Chondrocyte (in vitro differentiated cells): ENCODE measurements around the gene ITPK1. TPM values are rescaled to one million over a fixed set of nuclear protein-coding genes. Genes with fewer than 3 reads are reported as not detected.

ENCODE experiments used
- DNase-seq: peaks from one replicate; pipeline ENCODE4 v3.0.0; 2021; ENCODE audit warnings: mixed read lengths, low spot score
- H3K27ac Mint-ChIP-seq: one replicate; pipeline ENCODE4 v1.8.0; 2021; ENCODE audit warnings: mild to moderate bottlenecking, moderate library complexity, mixed read lengths; ENCODE audit not compliant: unreplicated experiment
- H3K27me3 Mint-ChIP-seq: 2 replicates; pipeline ENCODE4 v1.8.0; 2021; ENCODE audit warnings: low read depth, mixed read lengths
- H3K36me3 Mint-ChIP-seq: 2 replicates; pipeline ENCODE4 v1.8.0; 2021; ENCODE audit warnings: low read depth, mixed read lengths
- H3K4me1 Mint-ChIP-seq: 2 replicates; pipeline ENCODE4 v1.8.0; 2021; ENCODE audit warnings: low read depth, mild to moderate bottlenecking, mixed read lengths
- H3K4me3 Mint-ChIP-seq: one replicate; pipeline ENCODE4 v1.8.0; 2021; ENCODE audit warnings: mild to moderate bottlenecking, moderate library complexity, mixed read lengths; ENCODE audit not compliant: unreplicated experiment
- H3K9me3 Mint-ChIP-seq: 2 replicates; pipeline ENCODE4 v1.8.0; 2021; ENCODE audit warnings: low read depth, mixed read lengths
- CTCF ChIP-seq: fragments of 200-600 bp; sonication (generic); IDR thresholded peaks from 2 replicates; pipeline ENCODE4 v1.5.0; 2021; ENCODE audit warnings: antibody characterized with exemption, mild to moderate bottlenecking, moderate library complexity
- total RNA-seq: library from RNA; stranded (reverse); gene quantifications from 3 replicates; pipeline ENCODE4 v1.2.1, GENCODE V29; 2021

Gene ITPK1
- total RNA-seq, 1 donor from 2014 or later = 27.7 TPM

GRCh38 chr14:92939699-92940098, 176.0 kb downstream of the ITPK1 start:
- TF ChIP-seq CTCF = no peak
- H3K27ac Mint-ChIP-seq = no peak overlapping the region
- H3K9me3 Mint-ChIP-seq = no peaks in the 10 kb centered on the region
- DNase-seq = no peak
- H3K36me3 Mint-ChIP-seq = peaks cover 2% of the 10 kb centered on the region
- H3K4me1 Mint-ChIP-seq = no peaks in the 10 kb centered on the region
- H3K4me3 Mint-ChIP-seq = no peak overlapping the region
- no peaks in the 10 kb centered on the region for H3K27me3 Mint-ChIP-seq

GRCh38 chr14:92938890-92939671, 176.6 kb downstream of the ITPK1 start:
- no peak overlapping the region for H3K27ac Mint-ChIP-seq
- H3K36me3 Mint-ChIP-seq = peaks cover 2% of the 10 kb centered on the region
- H3K4me3 Mint-ChIP-seq = no peak overlapping the region
- DNase-seq = no peak
- no peaks in the 10 kb centered on the region for H3K4me1 Mint-ChIP-seq
- H3K27me3 Mint-ChIP-seq = no peaks in the 10 kb centered on the region
- no peak for TF ChIP-seq CTCF
- no peaks in the 10 kb centered on the region for H3K9me3 Mint-ChIP-seq

- DNase-seq = no peak
- TF ChIP-seq CTCF = no peak
- Mint-ChIP-seq H3K27me3 (no peaks in the 10 kb centered on the region), H3K27ac (no peak overlapping the region), H3K4me1 (no peaks in the 10 kb centered on the region), H3K36me3 (peaks cover 2% of the 10 kb centered on the region), H3K9me3 (no peaks in the 10 kb centered on the region), H3K4me3 (no peak overlapping the region)
These were observed 177.4 kb downstream of the ITPK1 start for GRCh38 chr14:92938235-92938875.

DNA sequence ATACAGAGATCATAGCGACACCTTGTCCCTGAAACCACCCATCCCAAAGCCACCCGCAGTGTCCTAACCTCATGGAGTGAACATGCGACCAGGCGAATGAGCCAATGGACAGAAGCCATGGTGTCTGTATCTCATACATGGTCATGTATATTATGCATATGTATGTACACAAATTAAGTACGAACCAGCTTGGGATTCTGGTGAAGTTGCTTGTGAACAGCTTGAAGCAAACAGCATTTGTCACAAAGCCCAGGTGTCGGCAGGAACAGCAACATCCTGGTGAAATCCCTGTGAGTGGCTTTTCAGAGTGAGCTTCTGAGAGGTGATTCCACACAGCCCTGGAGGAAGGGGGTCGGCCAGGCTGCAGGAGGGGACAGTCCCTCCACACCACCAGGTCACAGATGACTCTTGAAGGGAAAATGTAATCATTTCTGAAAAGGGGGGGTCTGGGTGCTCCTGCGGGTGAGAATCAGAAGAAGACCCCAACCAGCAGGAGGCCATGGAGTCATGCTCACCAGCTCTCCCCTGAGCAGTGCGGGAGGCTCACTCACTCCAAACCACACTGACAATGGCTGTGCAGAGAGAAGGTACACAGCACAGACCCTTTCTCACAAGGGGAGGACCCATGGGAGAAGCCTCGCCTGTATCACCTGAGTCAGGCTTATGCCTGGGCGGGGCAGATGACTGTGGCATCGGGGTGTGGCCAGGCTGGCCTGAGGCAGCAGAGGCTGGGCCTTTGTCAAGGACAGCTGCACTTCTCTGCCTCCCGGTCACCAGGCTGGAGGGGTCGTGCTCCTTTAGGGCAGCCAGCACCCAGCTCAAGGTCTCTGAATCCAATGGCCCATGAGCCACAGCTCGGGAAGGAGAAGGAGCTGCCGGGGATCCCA, 178.4 kb downstream of the ITPK1 start:
- H3K27me3 Mint-ChIP-seq = no peaks in the 10 kb centered on the region
- no peaks in the 10 kb centered on the region for H3K4me1 Mint-ChIP-seq
- H3K27ac Mint-ChIP-seq = no peak overlapping the region
- no peak for DNase-seq
- peaks cover 2% of the 10 kb centered on the region for H3K36me3 Mint-ChIP-seq
- no peaks in the 10 kb centered on the region for H3K9me3 Mint-ChIP-seq
- no peak overlapping the region for H3K4me3 Mint-ChIP-seq
- no peak for TF ChIP-seq CTCF

DNA sequence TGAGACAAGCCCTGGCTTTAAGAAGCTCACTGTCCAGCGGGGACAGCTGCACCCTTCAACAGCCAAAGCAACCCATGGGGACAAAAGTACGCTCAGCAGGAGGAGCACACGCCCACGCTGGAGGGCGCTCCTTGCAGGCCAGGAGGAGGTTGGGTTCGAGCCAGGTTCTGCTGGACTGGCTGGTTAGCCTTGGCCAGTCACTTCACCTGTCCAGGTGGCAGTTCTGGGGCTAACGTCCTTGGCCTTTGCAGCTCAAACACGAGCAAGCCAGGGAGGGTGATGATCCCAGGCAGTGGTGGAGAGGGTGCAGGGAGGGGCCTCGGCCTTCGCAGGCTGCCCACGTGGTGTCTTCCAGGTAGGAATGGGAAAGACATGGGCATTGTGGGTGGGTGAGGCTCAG, 179.6 kb downstream of the ITPK1 start:
- no peak overlapping the region for H3K4me3 Mint-ChIP-seq
- TF ChIP-seq CTCF = no peak
- H3K36me3 Mint-ChIP-seq = peaks cover under 1% of the 10 kb centered on the region
- H3K27ac Mint-ChIP-seq = no peak overlapping the region
- no peaks in the 10 kb centered on the region for H3K9me3 Mint-ChIP-seq
- no peaks in the 10 kb centered on the region for H3K4me1 Mint-ChIP-seq
- DNase-seq = no peak
- H3K27me3 Mint-ChIP-seq = no peaks in the 10 kb centered on the region
